Epithelial cell of proximal tubule (primary cell): Measurements from ENCODE around the gene DDX60. TPM values are rescaled to one million over a fixed set of nuclear protein-coding genes. Genes with fewer than 3 reads are reported as not detected.
"Not testable (repeated sequence)": the region's sequence is repeated elsewhere in the genome, so short reads cannot be mapped to it uniquely, and the experiment has no call there.

Experiments used
- DNase-seq: peaks from one replicate; pipeline ENCODE4 v3.0.0-alpha.2; 2011; ENCODE audit warnings: low read depth
- H3K4me3 ChIP-seq: 2 replicates; pipeline ENCODE4 v1.5.1; 2011; ENCODE audit warnings: low read depth, mild to moderate bottlenecking, low read length
- total RNA-seq: library from RNA; depleted of rRNA; stranded (reverse); fragments of >200 nt; gene quantifications from 2 replicates; pipeline ENCODE4 v1.2.3, GENCODE V29; 2015
- TF ChIP-seq, protein P1 (sequence below): conservative IDR thresholded peaks from 2 replicates; pipeline ENCODE4 v1.5.1; 2012; ENCODE audit warnings: low read depth, mild to moderate bottlenecking, low read length

DDX60 gene
- total RNA-seq, 1 donor from 2014 or later: 16.7 TPM

- H3K4me3 ChIP-seq: no peak overlapping the region
- TF ChIP-seq, protein P1, sequence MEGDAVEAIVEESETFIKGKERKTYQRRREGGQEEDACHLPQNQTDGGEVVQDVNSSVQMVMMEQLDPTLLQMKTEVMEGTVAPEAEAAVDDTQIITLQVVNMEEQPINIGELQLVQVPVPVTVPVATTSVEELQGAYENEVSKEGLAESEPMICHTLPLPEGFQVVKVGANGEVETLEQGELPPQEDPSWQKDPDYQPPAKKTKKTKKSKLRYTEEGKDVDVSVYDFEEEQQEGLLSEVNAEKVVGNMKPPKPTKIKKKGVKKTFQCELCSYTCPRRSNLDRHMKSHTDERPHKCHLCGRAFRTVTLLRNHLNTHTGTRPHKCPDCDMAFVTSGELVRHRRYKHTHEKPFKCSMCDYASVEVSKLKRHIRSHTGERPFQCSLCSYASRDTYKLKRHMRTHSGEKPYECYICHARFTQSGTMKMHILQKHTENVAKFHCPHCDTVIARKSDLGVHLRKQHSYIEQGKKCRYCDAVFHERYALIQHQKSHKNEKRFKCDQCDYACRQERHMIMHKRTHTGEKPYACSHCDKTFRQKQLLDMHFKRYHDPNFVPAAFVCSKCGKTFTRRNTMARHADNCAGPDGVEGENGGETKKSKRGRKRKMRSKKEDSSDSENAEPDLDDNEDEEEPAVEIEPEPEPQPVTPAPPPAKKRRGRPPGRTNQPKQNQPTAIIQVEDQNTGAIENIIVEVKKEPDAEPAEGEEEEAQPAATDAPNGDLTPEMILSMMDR: no peak
- no peak for DNase-seq
Observed at GRCh38 chr4:168293386-168293975, 25.1 kb downstream of the DDX60 start.

DNA sequence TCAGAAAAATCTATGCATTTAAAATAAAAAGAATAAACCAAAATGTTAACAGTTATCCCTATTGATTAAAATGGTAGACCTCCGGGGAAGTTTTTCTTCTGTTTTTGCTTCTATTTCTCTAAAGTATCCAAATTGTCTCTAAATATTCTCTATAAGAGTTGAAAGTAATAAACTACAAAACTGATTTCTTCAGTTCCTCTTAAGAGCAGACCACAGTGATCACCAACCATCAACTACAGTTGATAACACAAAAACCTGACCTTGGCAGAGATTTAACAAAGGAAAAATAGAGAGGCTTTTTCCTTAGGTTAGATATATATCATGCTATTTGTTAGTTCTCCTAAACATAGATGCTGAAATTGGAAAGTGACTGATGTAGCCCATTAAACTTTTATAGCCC is 27.3 kb downstream of the DDX60 start:
- DNase-seq: no peak

DNA sequence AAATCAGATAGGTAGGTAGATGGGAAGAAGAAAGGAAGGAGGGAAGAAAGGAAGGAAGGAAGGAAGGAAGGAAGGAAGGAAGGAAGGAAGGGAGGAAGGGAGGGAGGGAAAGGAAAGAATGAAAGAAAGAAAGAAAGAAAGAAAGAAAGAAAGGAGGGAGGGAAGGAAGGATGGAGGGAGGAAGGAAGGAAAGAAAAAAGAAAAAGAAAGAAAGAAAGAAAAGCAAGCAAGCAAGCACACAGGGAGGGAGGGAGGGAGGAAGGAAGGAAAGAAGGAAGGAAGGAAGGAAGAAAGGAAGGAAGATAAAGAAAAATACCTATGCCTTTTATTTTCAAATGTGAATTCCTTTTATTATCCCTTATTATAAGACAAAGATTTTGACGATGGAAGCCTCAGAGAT is 32.7 kb downstream of the DDX60 start:
- not testable (repeated sequence) for DNase-seq, H3K4me3 ChIP-seq

More for the DNA sequence above, 27.3 kb downstream of the DDX60 start:
- TF ChIP-seq, protein P1: no peak
- H3K4me3 ChIP-seq: no peak overlapping the region

DNA sequence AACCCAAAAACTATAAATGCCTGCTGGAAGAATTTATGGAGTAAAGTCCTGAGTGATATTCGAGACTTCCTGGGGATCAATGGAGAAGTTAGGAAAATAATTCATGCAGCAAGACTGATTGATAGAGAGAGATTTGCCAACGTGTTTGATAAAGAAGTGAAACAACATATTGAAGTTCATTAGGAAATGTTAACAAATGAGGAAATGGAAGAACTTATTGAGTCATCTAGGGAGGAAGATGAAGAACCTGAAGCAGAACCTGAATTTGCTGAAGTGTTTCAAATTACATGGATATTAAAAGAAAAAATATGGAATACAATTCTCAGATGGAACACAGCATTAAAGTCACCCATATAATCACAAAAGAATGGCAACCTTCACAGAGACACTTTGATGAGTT is 39.0 kb downstream of the DDX60 start:
- no peak for DNase-seq
- TF ChIP-seq, protein P1: no peak

DNA sequence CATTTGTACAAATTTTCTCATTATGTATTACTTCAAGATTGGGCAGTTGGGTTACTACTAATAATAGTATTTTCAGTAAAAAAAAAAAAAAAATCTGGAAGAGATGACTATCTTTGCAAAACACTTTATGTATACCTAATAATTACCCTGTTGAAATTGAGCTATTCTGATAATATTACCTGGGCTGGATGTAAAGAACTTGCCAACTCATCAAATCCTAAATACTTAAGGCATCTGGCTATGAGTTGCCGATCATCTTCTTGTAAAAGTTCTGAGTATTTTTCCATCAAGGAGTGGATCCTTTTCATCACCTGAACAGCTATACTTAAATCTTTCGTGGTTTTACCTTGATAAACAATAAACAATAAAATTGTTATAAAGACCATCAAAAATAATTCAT is 42.7 kb downstream of the DDX60 start:
- TF ChIP-seq, protein P1: no peak
- H3K4me3 ChIP-seq: no peak overlapping the region
- DNase-seq: no peak

More for the DNA sequence above, 39.0 kb downstream of the DDX60 start:
- no peak overlapping the region for H3K4me3 ChIP-seq

DNA sequence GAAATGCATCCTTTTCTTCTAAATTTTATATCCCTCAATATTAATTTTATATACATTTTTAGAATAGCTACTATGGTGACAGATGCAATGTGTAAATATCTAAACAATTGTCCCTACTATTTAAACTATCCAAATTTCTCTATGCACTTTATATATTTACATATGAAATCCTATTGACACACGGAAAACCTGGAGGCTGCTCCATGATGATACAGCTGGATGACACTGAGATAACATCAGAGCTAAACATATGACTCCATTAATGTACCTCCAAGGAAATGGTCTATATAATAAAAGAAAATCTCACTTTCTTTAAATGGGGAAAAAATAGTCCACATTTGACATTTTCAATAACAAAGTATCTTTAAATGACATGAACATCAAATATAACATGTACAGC is 43.7 kb downstream of the DDX60 start:
- DNase-seq: no peak
- no peak overlapping the region for H3K4me3 ChIP-seq
- TF ChIP-seq, protein P1: no peak

- H3K4me3 ChIP-seq: no peak overlapping the region
- TF ChIP-seq, protein P1: no peak
- no peak for DNase-seq
Observed at GRCh38 chr4:168273838-168274237, 44.7 kb downstream of the DDX60 start.
